ENCODE measurements around the gene CARD8. TPM values are rescaled to one million over a fixed set of nuclear protein-coding genes. Genes with fewer than 3 reads are reported as not detected.

Gene CARD8
- total RNA-seq, 1 donor from 2014 or later: 101 TPM

DNA sequence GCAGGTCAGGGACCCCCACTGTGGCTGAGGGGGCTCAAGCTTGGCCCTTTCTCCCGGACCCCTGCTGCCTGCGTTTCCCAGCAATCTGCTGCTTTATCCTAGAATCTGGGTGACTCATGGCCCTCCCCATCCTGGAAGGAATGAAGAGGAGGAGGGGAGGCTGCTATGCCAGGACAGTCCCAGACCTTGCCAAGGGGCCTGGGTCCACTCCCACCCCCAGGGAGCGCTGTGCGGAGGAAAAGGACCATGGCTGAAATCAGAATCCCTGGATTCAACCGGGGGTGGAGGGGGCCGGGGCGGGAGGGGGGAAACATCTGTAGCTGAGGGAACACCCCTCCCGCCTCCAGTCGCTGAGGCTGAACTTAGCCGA lies 34.7 kb upstream of the CARD8 start:
- intact Hi-C loops (cut with DNase I): no loop called here
- DNase-seq (no peak), ATAC-seq (peak; percentile 7 to 45)
- peaks cover 9% of the 10 kb centered on the region for H3K4me1 ChIP-seq
- peaks cover 11% of the 10 kb centered on the region for H3K9me3 ChIP-seq
- no peaks in the 10 kb centered on the region for H3K27me3 ChIP-seq (ENCODE audit: low read depth)
- H3K36me3 ChIP-seq: no peaks in the 10 kb centered on the region
- H3K27ac ChIP-seq: no peak overlapping the region
- TF ChIP-seq, protein P1, sequence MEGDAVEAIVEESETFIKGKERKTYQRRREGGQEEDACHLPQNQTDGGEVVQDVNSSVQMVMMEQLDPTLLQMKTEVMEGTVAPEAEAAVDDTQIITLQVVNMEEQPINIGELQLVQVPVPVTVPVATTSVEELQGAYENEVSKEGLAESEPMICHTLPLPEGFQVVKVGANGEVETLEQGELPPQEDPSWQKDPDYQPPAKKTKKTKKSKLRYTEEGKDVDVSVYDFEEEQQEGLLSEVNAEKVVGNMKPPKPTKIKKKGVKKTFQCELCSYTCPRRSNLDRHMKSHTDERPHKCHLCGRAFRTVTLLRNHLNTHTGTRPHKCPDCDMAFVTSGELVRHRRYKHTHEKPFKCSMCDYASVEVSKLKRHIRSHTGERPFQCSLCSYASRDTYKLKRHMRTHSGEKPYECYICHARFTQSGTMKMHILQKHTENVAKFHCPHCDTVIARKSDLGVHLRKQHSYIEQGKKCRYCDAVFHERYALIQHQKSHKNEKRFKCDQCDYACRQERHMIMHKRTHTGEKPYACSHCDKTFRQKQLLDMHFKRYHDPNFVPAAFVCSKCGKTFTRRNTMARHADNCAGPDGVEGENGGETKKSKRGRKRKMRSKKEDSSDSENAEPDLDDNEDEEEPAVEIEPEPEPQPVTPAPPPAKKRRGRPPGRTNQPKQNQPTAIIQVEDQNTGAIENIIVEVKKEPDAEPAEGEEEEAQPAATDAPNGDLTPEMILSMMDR (IDR thresholded peaks at IDR 0.05): no peak
- H3K4me3 ChIP-seq: no peak overlapping the region

DNA sequence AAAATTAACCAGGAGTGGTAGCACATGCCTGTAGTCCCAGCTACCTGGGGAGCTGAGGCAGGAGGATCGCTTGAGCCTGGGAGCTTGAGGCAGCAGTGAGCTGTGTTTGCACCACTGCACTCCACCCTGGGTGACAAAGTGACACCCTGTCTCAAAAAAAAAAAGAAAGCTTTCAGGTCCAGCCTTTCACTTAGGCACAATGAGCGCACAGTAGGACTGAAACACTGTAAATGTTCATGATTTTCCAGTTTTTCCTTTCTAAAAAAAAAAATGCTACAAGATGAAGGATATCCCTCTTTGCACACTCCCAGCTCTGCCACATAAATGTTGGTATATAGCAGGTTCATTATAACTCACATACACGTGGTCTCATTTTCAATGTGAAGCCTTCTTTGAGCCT lies 32.0 kb upstream of the CARD8 start:
- DNase-seq (no peak), ATAC-seq (no peak)
- TF ChIP-seq, protein P1 (IDR thresholded peaks at IDR 0.05): no peak
- Histone ChIP-seq H3K9me3 (peaks cover 19% of the 10 kb centered on the region), H3K4me3 (no peak overlapping the region), H3K4me1 (peaks cover 9% of the 10 kb centered on the region), H3K27me3 (ENCODE audit: low read depth) (no peaks in the 10 kb centered on the region), H3K27ac (no peak overlapping the region), H3K36me3 (peaks cover under 1% of the 10 kb centered on the region)
- intact Hi-C loops (cut with DNase I): no loop called here

- Histone ChIP-seq H3K36me3 (peaks cover 4% of the 10 kb centered on the region), H3K27me3 (ENCODE audit: low read depth) (no peaks in the 10 kb centered on the region), H3K9me3 (peaks cover 19% of the 10 kb centered on the region), H3K27ac (no peak overlapping the region), H3K4me3 (no peak overlapping the region), H3K4me1 (no peaks in the 10 kb centered on the region)
- DNase-seq (no peak), ATAC-seq (no peak)
- TF ChIP-seq, protein P1 (IDR thresholded peaks at IDR 0.05): no peak
- intact Hi-C loops (cut with DNase I): no loop called here
Observed at GRCh38 chr19:48284896-48285295, 29.2 kb upstream of the CARD8 start.

- H3K4me3 ChIP-seq: no peak overlapping the region
- TF ChIP-seq, protein P1 (IDR thresholded peaks at IDR 0.05): no peak
- intact Hi-C loops (cut with DNase I): no loop called here
- ATAC-seq (no peak), DNase-seq (no peak)
- H3K36me3 ChIP-seq: peaks cover 4% of the 10 kb centered on the region
- no peaks in the 10 kb centered on the region for H3K4me1 ChIP-seq
- H3K27me3 ChIP-seq (ENCODE audit: low read depth): no peaks in the 10 kb centered on the region
- H3K9me3 ChIP-seq: peaks cover 19% of the 10 kb centered on the region
- H3K27ac ChIP-seq: no peak overlapping the region
Observed at GRCh38 chr19:48283908-48284307, 28.2 kb upstream of the CARD8 start.

DNA sequence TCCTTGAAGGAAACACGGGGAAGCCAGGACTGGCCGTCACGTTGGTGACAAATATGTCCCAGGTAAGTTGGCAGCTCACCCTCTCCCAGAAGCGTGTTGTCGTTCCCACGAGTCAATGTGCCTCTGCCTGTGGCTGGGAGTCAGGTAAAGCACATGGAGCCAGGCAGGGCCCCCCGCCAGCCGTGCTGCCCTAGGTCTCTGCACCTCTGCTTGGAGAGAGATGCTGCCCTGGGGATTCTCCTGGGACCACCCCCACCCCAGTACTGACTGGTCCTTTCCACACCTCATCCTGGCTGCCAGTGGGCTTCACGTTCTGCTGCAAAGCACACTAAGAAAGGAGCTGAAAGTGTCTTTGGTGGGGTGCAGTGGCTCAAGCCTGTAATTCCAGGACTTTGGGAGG lies 24.0 kb upstream of the CARD8 start:
- Histone ChIP-seq H3K4me3 (no peak overlapping the region), H3K36me3 (peaks cover 4% of the 10 kb centered on the region), H3K9me3 (peaks cover 8% of the 10 kb centered on the region), H3K27ac (no peak overlapping the region), H3K27me3 (ENCODE audit: low read depth) (no peaks in the 10 kb centered on the region), H3K4me1 (no peaks in the 10 kb centered on the region)
- intact Hi-C loops (cut with DNase I): no loop called here
- no peak for ATAC-seq
- TF ChIP-seq, protein P1 (IDR thresholded peaks at IDR 0.05): no peak
- DNase-seq: no peak

DNA sequence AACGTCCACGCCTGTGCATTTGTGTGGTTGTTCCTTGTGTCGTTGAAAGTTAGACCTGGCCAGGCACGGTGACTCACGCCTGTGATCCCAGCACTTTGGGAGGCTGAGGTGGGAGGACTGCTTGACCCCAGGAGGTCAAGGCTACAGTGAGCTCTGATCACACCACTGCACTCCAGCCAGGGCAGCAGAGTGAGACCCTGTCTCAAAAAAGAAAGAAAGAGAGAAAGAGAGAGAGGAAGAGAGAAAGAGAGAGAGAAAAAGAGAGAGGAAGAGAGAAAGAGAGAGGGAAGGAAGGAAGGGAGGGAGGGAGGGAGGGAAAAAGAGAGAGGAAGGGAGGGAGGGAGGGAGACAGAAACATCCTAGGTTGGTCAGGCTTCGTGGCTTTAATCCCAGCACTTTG lies 19.2 kb upstream of the CARD8 start:
- intact Hi-C loops (cut with DNase I): no loop called here

More for the DNA sequence above, 19.2 kb upstream of the CARD8 start:
- no peaks in the 10 kb centered on the region for H3K27me3 ChIP-seq (ENCODE audit: low read depth)
- DNase-seq: no peak
- no peak for ATAC-seq
- TF ChIP-seq, protein P1 (IDR thresholded peaks at IDR 0.05): no peak
- peaks cover 17% of the 10 kb centered on the region for H3K4me1 ChIP-seq
- no peaks in the 10 kb centered on the region for H3K36me3 ChIP-seq
- no peak overlapping the region for H3K4me3 ChIP-seq
- no peaks in the 10 kb centered on the region for H3K9me3 ChIP-seq
- H3K27ac ChIP-seq: no peak overlapping the region
